CD4-positive, alpha-beta T cell (primary cell): Measurements from ENCODE around the gene PLXNB2. TPM values are rescaled to one million over a fixed set of nuclear protein-coding genes. Genes with fewer than 3 reads are reported as not detected.

Experiments
- ATAC-seq: fragments of 200-7000 bp; cut with Tn5 transposase; one replicate; pipeline ENCODE4 v1.10.0; 2022; ENCODE audit warnings: mild to moderate bottlenecking; ENCODE audit not compliant: poor library complexity
- CTCF ChIA-PET: fragments of 350-600 bp; sonication (Branson Sonifier 250); formaldehyde crosslinking; loops from one replicate; lab custom pipeline; 2021; ENCODE audit warnings: antibody characterized with exemption, inconsistent platforms; lab: Charles Lee
- POLR2A ChIA-PET: fragments of 350-600 bp; sonication (Branson Sonifier 250); formaldehyde crosslinking; loops from one replicate; lab custom pipeline; 2021; ENCODE audit warnings: antibody characterized with exemption, inconsistent platforms; lab: Charles Lee
- DNase-seq, 14 experiments: peaks; one replicate each; pipeline ENCODE4 v3.0.0-alpha.2; 2013 to 2020; ENCODE audit warnings: mixed read lengths in 2 of 14
- H3K27ac ChIP-seq, 2 donors: one replicate each; pipeline versions ENCODE4 v1.5.1 to v1.7.0; 2013; ENCODE audit warnings: low read length in 2 of 2, low read depth in 1 of 2, mild to moderate bottlenecking in 1 of 2
- H3K27me3 ChIP-seq, 2 experiments: 1 replicate in 1 of 2; 2 replicates in 1 of 2; pipeline versions ENCODE4 v1.6.1 to v1.7.0; 2013; ENCODE audit warnings: low read length in 2 of 2, control low read depth in 1 of 2, mild to moderate bottlenecking in 1 of 2, moderate library complexity in 1 of 2; ENCODE audit not compliant: insufficient read depth in 2 of 2, control insufficient read depth in 1 of 2
- H3K36me3 ChIP-seq: one replicate; pipeline ENCODE4 v1.6.1; 2013; ENCODE audit warnings: low read length, control low read depth; ENCODE audit not compliant: insufficient read depth
- H3K4me1 ChIP-seq: one replicate; pipeline ENCODE4 v1.6.1; 2013; ENCODE audit warnings: low read length, control low read depth; ENCODE audit not compliant: insufficient read depth
- H3K4me3 ChIP-seq: one replicate; pipeline ENCODE4 v1.5.1; 2013; ENCODE audit warnings: mild to moderate bottlenecking, low read length, moderate library complexity
- H3K9me3 ChIP-seq, 2 experiments: 1 replicate in 1 of 2; 2 replicates in 1 of 2; pipeline versions ENCODE4 v1.6.1 to v1.7.0; 2013; ENCODE audit warnings: low read length in 2 of 2, mild to moderate bottlenecking in 2 of 2, control low read depth in 1 of 2, moderate library complexity in 1 of 2; ENCODE audit not compliant: control insufficient read depth in 1 of 2, insufficient read depth in 1 of 2
- H3K27ac Mint-ChIP-seq: one replicate; pipeline ENCODE4 v1.8.0; 2020; ENCODE audit warnings: mixed read lengths
- H3K27me3 Mint-ChIP-seq: one replicate; pipeline ENCODE4 v1.8.0; 2021; ENCODE audit warnings: mixed read lengths
- H3K36me3 Mint-ChIP-seq: one replicate; pipeline ENCODE4 v1.8.0; 2021; ENCODE audit warnings: low read depth, mixed read lengths
- H3K4me1 Mint-ChIP-seq: one replicate; pipeline ENCODE4 v1.8.0; 2021; ENCODE audit warnings: low read depth, mixed read lengths
- H3K4me3 Mint-ChIP-seq: one replicate; pipeline ENCODE4 v1.8.0; 2020; ENCODE audit warnings: mild to moderate bottlenecking, mixed read lengths
- H3K9me3 Mint-ChIP-seq: one replicate; pipeline ENCODE4 v1.8.0; 2020; ENCODE audit warnings: mixed read lengths
- intact Hi-C, 2 experiments: fragments of 100-400 bp; cut with DNase I in 1 of 2; cut with micrococcal nuclease in 1 of 2; formaldehyde crosslinking; loops; one replicate each; pipeline versions ENCODE4 v1.15.1 to v1.9.0; 2023 to 2025; cut with DNase I, micrococcal nuclease
- total RNA-seq, 174 experiments: library from RNA in 2 of 174; stranded (reverse) in 2 of 174; gene quantifications; one replicate each; pipeline ENCODE4 v1.2.3 and lab custom pipeline; 2021 to 2026
- TF ChIP-seq, protein P1 (sequence below): fragments of 200-600 bp; IDR thresholded peaks from one replicate; pipeline ENCODE4 v1.8.0; 2022; ENCODE audit warnings: antibody characterized with exemption, mild to moderate bottlenecking

Gene PLXNB2
- total RNA-seq, 2 experiments from 2014 or later, result 2.8 to 3.9 TPM

DNA sequence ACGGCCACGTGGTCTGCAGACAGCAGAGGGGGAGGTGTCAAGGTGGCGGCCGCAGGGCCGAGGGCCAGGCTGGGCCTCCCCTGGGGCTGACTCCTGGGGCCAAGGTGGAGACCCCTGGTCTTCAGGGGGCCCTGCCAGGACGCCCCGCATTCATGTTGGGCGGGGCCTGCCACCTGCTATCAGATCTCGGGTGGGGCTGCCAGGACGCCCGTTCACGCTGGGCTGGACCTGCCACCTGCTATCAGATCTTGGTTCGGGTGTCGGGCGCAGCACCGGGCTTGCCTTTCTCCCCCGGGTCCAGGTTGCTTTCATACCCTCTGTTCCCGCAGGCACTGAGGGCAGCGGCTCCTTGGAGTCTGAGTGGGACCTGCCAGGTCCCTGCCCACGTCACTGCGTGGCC, 21.2 kb downstream of the PLXNB2 start:
- H3K4me1 Mint-ChIP-seq, result no peaks in the 10 kb centered on the region
- ATAC-seq (no peak), DNase-seq (no peak)
- ChIA-PET CTCF (no interaction called here), POLR2A (no interaction called here)
- Histone ChIP-seq H3K27me3 (peaks cover 5 to 15% of the 10 kb centered on the region in 2 experiments), H3K9me3 (peaks cover 0 to 4% of the 10 kb centered on the region in 2 experiments), H3K36me3 (no peaks in the 10 kb centered on the region), H3K4me3 (no peak overlapping the region), H3K4me1 (no peaks in the 10 kb centered on the region), H3K27ac (no peak overlapping the region)
- no peaks in the 10 kb centered on the region for H3K36me3 Mint-ChIP-seq
- peaks cover 3% of the 10 kb centered on the region for H3K27me3 Mint-ChIP-seq
- H3K27ac Mint-ChIP-seq, result no peak overlapping the region
- no peaks in the 10 kb centered on the region for H3K9me3 Mint-ChIP-seq
- H3K4me3 Mint-ChIP-seq, result no peak overlapping the region
- TF ChIP-seq, protein P1, sequence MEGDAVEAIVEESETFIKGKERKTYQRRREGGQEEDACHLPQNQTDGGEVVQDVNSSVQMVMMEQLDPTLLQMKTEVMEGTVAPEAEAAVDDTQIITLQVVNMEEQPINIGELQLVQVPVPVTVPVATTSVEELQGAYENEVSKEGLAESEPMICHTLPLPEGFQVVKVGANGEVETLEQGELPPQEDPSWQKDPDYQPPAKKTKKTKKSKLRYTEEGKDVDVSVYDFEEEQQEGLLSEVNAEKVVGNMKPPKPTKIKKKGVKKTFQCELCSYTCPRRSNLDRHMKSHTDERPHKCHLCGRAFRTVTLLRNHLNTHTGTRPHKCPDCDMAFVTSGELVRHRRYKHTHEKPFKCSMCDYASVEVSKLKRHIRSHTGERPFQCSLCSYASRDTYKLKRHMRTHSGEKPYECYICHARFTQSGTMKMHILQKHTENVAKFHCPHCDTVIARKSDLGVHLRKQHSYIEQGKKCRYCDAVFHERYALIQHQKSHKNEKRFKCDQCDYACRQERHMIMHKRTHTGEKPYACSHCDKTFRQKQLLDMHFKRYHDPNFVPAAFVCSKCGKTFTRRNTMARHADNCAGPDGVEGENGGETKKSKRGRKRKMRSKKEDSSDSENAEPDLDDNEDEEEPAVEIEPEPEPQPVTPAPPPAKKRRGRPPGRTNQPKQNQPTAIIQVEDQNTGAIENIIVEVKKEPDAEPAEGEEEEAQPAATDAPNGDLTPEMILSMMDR, result no peak
- intact Hi-C loops, result no loop called here

DNA sequence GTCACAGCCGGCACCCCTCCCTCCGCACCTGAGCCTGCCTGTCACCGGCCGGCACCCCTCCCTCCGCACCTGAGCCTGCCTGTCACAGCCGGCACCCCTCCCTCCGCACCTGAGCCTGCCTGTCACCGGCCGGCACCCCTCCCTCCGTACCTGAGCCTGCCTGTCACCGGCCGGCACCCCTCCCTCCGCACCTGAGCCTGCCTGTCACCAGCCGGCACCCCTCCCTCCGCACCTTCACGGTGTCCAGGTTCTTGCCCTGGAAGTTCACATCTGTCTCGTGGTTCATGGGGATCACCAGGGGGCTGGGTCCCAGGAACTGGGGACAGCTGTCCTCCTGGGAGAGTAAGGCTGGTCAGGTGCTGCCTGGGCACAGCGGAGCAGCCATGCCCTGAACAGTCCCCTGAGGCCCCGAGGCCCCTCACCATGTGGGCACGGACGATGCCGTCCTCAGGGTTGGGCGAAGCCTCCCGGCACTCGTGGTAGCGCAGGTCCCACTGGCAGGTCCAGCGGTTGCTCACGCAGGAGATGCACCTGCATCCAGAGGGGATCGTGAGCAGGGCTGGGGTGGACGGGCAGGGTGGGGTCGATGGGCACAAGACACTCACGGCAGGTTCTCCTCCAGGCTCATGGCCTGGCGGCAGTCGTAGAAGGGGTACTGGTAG, 21.7 kb downstream of the PLXNB2 start:
- intact Hi-C loops, result no loop called here
- Histone ChIP-seq H3K4me1 (no peaks in the 10 kb centered on the region), H3K4me3 (no peak overlapping the region), H3K27me3 (peaks cover 0 to 9% of the 10 kb centered on the region in 2 experiments), H3K9me3 (no peaks in the 10 kb centered on the region), H3K27ac (no peak overlapping the region), H3K36me3 (no peaks in the 10 kb centered on the region)
- no peaks in the 10 kb centered on the region for H3K36me3 Mint-ChIP-seq
- no peaks in the 10 kb centered on the region for H3K4me1 Mint-ChIP-seq
- no peaks in the 10 kb centered on the region for H3K9me3 Mint-ChIP-seq
- ATAC-seq (no peak), DNase-seq (no peak)
- TF ChIP-seq, protein P1, result no peak
- ChIA-PET CTCF (no interaction called here), POLR2A (no interaction called here)
- no peaks in the 10 kb centered on the region for H3K27me3 Mint-ChIP-seq
- H3K4me3 Mint-ChIP-seq, result no peak overlapping the region
- no peak overlapping the region for H3K27ac Mint-ChIP-seq

DNA sequence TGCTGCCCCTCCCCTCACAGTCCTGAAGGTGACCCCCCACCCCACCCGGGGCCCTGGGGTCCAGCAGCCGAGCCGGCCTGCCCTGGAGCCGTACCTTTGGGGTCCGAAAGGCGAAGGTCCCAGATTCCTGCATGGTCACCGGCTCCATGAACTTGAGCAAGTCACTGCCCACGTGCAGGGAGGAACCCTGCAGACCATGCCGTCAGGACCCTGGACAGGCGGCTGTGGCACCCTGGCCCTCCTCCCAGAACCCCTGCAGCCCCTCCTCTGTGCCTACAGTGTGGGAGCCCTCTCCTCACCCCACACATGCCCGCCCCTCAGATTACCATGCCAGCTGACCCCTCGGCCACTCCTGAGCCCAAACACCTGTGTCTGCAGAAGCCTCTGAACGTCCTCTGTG, 23.0 kb downstream of the PLXNB2 start:
- Histone ChIP-seq H3K4me1 (no peaks in the 10 kb centered on the region), H3K27ac (no peak overlapping the region), H3K9me3 (no peaks in the 10 kb centered on the region), H3K4me3 (no peak overlapping the region), H3K36me3 (no peaks in the 10 kb centered on the region), H3K27me3 (no peaks in the 10 kb centered on the region)
- Mint-ChIP-seq H3K27ac (no peak overlapping the region), H3K27me3 (no peaks in the 10 kb centered on the region), H3K9me3 (no peaks in the 10 kb centered on the region), H3K36me3 (no peaks in the 10 kb centered on the region), H3K4me1 (no peaks in the 10 kb centered on the region), H3K4me3 (no peak overlapping the region)
- intact Hi-C loops, result no loop called here
- ChIA-PET CTCF (no interaction called here), POLR2A (no interaction called here)
- ATAC-seq (no peak), DNase-seq (no peak)
- TF ChIP-seq, protein P1, result no peak
